ENCODE results near the gene TNPO3.
"Not testable (repeated sequence)": the region's sequence is repeated elsewhere in the genome, so short reads cannot be mapped to it uniquely, and the experiment has no call there.

TNPO3 gene

DNA sequence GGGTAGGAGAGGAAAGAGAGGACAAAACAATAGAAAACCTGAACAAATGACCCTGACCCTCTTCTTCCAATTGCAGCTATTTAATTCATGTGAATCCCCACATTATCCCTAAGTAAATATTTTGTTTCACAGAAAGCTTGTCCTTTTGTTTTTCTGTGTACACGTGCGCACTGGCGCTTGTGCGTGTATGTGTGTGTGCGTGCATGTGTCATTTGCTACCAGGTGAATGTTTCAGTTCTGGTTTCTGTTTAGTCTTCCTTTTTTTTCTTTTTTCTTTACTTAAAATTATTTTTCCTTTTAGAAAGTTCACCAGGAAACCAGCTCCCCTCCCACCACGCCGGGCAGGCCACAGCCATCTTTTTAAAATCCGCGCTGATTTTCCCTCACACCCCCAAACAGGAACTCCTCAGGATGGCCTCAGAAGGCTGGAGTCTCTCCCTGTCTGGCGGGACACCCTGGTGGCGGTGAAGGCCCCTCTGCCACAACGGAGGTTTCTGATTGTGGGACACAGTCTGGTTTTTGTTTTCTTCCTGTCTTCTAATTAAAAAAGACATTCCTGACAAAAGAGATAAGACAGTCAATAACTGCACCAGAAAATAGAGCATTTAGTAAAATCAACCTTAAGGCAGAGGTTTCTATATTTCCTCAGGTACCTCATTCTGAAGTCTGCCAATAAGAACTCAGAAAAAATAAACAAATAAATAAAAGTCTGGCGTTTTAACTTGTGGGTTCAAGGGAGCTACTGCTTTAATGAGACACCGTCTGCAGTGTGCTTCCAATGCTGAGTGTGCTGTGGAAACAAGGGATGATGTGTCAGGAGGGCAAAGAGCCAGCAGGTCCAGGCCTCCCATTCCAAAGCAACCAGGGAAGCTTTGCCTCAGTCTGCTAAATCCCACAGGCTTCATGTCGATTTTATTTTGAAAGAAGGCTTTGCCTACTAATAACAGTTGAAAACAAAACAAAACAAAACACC is 99.8 kb downstream of the TNPO3 start:
- no peak for DNase-seq

DNA sequence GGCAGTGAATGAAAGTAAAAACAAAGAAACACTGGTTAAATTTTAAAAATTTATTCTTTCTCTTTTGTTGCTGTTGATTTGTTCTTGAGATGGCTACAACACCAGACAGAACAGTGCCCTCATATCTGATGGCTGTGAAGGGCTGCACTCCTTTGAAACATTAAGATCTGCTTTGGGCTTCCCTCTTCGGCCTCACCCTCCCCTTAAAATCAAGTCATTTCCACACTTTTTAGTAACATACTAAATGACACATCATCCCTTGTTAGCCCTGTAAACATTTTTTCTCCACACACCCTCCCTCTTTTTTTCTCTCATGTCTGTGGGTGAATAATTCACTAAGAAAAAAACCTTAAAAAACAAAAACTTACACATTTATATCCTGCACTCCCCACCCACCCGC is 100.8 kb downstream of the TNPO3 start:
- no peak for DNase-seq

DNA sequence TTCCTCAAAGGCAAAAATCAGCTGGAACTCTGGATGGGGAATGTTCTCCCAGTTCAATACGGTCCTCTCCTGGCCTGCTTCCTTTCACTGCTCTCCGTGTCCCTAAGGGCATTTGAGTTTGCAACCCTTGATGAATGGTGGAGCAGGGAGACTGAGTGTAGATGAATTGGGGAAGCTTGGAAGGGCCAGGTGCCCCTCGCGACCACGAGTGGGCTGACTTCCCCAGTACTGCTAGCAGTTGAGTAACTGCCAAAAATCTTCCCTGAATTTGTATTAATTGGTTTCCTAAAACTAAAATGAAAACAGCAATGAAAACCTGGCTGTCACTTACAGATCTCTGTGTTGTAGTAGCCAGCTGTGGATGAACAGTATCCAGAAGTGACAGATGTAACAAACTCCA is 103.6 kb downstream of the TNPO3 start:
- no peak for DNase-seq

DNA sequence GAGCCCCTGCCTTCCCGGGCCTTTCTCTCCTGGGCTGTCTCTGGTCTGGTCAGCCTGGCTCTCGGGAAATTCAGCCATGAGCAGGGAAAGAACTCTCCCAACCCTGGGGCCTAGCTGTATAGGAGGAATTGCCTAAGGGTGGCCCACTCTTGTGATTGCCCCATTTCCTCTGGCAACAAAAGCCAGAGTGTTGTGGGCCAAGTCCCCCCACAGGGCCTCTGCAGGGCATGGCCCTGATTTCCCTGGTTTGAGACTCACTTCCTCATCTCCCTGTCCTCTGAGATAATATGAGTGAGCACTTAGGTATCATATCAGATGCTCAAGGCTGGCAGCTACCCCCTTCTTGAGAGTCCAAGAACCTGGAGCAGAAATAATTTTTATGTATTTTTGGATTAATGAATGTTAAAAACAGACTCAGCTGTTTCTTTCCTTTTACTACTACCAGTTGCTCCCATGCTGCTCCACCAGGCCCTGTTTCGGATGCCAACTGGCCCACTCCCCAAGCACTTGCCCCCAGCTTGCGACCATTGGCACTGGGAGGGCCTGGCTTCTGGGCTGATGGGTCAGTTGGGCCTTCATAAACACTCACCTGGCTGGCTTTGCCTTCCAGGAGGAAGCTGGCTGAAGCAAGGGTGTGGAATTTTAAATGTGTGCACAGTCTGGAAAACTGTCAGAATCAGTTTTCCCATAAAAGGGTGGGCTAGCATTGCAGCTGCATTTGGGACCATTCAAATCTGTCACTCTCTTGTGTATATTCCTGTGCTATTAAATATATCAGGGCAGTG is 105.7 kb downstream of the TNPO3 start:
- DNase-seq, result no peak

DNA sequence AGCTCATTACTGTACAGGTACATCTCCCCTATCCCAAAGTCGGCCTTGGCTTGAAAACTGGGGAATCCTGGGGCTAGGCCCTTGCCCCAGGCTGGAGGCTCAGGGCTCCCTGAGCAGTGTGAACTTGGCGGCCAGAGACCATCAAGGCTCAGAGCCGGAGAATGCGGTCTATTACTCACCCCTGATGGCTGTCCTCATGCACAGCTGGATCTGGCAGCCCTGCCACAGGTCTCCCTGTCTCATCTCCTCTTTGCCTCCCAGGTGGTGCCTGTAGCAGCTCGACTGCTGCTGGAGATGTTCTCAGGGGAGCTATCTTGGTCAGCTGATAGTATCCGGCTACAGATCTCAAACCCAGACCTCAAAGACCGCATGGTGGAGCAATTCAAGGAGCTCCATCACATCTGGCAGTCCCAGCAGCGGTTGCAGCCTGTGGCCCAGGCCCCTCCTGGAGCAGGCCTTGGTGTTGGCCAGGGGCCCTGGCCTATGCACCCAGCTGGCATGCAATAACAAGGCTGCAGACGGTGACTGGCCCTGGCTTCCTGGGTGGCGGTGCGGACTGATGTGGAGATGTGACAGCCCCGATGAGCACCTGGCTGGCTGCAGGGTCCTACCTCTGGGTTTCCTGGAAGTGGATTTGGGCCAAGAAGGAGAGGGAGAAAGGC is 106.5 kb downstream of the TNPO3 start:
- no peak for DNase-seq

DNA sequence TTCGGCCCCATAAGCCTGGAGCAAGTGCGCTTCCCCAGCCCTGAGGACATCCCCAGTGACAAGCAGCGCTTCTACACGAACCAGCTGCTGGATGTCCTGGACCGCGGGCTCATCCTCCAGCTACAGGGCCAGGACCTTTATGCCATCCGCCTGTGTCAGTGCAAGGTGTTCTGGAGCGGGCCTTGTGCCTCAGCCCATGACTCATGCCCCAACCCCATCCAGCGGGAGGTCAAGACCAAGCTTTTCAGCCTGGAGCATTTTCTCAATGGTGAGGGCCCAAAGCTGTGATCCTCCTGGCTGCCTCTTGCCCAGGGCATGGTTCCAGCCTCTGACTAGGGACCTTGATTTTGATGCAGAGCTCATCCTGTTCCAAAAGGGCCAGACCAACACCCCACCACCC is 107.1 kb downstream of the TNPO3 start:
- no peak for DNase-seq

DNA sequence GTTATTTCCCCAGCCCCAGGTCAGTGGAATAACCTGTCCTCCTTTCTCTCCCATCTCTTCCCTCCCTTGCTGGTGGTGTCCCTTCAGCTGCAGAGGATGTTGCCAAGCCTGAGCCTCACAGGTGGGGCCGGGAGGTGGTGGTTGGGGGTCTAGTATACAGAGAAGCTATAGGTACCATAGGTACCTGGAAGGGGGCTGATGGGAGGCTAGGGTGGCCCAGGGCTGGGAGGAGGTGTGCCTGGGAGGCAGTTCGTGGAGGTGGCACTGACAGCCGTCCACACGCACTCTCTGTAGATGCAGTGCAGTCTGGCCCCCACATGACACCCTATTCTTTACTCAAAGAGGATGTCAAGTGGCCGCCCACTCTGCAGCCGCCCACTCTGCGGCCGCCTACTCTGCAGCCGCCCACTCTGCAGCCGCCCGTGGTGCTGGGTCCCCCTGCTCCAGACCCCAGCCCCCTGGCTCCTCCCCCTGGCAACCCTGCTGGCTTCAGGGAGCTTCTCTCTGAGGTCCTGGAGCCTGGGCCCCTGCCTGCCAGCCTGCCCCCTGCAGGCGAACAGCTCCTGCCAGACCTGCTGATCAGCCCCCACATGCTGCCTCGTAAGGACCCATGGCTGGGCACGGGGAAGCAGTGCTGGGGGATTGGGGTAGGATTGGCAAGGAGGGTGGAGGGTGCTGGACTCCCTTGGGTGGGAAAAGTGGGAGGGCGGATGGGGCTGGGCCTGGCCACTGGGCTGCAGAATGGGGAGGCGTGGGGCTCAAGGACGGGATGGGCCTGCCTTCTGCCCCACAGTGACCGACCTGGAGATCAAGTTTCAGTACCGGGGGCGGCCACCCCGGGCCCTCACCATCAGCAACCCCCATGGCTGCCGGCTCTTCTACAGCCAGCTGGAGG is 107.7 kb downstream of the TNPO3 start:
- DNase-seq, result no peak

DNA sequence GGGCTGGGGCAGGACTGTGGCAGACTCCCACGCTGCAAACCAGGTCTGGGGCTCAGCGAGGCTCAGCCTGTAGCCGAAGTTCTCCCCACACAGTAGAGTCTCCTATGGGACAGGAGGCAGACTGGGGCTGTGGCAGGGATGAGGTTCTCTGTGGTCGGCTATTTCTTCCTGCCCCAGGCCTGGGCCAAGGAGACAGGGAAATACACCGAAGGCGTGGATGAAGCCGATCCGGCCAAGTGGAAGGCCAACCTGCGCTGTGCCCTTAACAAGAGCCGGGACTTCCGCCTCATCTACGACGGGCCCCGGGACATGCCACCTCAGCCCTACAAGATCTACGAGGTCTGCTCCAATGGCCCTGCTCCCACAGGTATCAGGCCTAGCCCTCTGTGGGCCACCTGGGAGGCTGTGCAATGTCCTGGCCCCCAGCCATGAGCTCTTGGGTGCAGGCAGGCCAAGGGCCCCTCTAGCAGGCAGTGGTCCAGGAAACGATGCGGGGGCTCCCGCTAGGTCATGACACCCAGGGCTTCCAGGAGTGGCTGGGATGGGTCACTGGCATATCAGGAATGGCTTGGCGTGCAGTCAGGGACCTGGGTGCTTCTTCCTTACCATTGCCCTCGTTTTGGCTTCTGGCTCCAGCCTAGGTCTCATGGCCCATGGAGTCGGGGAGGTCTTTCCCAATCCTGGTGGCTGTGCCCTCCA is 109.1 kb downstream of the TNPO3 start:
- DNase-seq, result no peak

DNA sequence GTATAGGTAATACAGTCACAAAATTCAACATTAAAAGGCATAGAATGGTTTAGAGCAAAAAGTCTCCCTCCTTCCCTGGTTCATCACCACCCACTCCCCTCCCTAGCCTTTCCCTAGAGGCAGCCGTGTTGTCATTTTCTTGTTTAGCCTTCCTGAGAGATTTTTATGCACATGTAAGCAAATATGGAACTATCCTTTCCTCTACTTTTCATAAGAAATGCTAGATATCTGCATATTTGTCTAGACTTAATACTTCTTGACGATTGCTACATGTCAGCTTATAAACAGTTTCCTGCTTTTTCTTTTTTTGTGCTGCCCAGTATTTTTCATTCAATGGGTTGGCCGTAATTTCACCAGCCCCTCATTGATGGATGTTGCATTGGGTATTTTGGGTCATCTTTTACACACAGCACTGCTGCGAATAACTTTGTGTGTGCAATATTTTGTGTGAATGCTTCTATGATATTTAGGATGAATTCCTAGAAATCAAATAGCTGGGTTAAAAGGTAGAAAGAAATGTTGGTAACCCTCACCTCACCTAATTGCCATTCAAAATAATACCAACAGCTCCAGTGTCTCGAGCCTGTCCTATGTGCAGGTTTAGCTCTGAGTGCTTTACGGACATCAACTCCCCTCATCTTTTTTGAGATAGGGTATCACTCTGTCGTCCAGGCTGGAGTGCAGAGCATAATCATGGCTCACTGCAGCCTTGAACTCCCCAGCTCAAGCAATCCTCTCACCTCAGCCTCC is 110.2 kb downstream of the TNPO3 start:
- DNase-seq, result no peak

DNA sequence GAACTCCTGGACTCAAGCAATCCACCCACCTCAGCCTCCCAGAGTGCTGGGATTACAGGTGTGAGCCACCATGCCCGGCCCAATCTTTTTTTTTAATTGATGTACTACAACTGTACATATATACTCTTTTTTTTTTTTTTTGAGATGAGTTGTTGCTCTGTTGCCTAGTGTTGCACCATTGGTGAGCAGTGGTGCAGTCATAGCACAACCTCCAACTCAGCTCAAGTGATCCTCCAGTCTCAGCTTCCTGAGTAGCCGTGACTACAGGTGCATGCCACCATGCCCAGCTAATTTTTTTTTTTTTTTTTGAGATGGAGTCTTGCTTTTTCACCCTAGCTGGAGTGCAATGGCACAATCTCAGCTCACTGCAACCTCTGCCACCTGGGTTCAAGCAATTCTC is 111.7 kb downstream of the TNPO3 start:
- not testable (repeated sequence) for DNase-seq

DNA sequence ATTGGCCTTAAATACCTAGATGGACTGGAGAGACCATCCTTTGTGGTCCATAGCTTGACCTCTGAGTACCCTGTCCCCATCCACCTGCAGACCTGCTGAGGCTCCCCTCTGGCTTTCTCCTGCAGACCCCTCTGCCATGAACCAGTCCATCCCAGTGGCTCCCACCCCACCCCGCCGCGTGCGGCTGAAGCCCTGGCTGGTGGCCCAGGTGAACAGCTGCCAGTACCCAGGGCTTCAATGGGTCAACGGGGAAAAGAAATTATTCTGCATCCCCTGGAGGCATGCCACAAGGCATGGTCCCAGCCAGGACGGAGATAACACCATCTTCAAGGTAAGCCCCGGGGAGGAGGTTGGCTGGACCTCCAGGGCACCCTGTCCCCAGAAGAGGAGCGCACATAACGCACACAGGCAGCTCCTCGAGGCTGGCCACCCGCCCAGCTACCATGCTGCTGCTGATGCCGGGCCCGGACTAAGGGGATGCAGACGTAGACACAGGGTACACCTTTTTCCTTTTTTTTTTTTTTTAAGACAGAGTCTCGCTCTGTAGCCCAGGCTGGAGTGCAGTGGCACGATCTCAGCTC is 112.9 kb downstream of the TNPO3 start:
- DNase-seq, result no peak

DNA sequence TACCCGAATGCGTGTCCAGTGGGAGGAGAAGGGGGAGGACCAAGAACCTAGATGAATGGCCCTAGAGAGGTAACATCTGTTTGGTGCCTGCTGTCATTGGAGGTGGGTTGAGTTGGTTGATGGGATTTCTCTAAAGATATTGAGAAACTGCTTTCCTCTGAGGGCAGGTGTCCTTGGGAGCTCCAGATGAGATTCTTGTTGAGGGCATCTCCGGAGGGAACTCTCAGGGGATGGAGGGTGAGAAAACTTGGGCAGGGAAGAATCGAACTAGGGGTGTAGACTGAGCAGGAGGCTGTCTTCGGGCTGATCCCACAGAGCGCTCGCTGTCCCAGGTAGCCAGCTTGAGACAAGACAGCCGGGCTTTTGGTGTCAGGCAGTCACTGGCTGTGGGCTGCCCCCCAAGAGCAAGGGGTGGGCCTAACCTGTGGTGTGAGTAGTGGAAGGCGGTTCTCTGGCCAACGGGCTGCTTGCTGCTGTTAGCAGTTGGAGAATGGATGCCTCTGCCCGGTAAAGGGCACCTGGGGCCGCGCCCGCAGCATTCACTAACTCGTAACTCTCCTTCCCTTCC is 113.5 kb downstream of the TNPO3 start:
- DNase-seq, result no peak

DNA sequence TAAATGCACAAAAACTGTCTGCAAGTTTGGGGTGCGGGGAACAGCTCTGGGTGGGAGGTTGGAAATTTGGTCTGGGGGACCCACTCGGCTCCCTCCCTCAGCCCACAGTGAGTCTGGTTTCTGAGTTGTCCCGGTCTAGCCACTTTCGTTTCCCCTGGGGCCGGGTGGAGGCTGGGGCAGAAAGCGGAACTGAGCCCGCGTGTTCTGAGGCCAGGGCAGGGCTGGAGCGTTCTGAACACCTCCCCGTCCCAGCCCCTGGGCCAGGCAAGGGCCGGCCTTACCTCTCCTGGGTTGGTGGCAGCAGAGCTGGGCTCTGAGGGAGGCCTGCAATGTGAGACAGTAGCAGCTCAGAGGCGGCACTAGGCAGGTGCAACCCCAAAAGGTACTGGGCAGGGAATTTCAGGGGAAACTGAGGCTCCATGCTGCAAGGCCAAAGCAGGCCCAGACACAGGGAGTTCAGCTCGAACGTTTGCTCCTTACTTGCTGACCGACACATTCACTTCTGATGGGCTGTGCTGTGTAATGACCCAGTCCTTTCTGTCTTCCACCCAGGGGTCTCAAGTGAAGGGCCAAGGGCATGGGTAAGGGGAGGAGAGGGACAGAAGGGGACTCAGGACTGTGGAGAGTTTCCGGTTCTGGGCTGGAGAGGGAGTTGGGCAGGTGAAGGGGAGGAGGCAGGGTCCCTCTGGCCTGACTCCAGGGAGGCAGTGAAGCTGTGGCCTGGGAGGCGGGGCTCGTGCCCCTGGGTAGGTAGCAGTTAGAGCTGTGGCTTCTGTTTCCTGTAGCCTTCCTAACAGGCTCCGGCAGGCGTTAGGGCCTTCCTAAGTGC is 114.2 kb downstream of the TNPO3 start:
- peak; percentile 48 for DNase-seq

DNA sequence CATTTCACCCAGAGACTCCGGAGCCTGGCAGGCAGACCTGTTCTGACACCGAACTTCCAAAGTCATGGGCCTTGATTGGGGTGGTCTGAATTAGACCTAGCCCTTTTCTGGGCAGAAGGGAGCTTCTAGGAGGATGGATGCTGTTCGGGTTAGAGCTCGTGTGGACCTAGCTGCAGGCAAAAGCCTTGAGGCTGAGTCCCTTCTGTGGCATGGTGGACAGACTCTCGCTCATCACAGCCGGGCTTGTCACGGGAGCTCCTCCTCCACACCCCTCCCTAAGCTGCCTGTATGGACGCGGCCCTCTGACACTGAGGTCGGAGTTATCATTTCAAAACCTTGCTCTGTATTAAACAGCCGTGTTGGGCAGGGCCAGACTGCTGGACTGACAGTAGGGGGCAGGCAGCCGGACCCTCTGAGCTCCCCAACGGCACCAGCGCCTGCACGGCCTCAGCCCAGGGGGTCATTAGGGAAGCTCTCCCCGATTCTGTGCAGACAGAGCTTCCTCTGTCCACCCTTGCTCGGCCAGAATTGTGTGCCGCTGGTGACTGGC is 115.0 kb downstream of the TNPO3 start:
- no peak for DNase-seq

DNA sequence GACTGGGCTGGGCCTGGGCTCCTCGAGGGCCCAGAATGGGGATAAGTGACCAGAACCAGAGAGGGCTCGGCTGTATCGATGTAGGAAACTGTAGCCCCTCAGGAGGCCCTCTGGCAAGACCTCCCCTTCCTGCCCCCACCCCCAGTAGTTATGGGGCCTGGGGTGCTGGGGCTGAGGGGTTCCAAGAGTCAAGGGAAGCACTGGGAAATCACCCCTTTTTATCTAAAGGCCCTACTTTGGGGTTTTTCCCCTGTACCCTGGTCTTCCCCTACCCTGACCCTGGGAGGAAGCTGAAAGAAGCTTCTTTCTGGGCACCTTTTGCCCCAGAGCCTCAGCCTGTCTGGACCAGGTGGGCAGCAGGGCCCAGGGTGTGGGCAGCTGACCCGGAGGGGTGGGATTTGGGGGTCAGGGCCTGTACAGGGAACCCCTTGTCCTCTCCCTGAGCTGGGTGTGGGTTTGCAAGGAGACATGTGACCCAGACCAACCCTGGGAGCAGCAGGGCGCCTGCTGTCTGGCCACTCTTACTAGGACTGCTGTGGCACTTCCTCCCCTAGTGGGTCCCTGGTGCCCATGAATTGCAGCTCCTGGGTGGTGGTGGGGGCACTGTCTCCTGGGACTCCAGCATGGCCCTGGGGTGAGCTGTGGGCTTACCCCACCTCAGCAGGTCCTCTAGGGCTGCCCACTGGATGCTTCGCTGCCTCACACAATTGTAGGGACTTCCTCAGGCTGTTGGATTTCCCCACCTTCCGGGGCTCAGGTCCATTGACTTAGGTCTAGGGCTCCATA is 115.6 kb downstream of the TNPO3 start:
- DNase-seq, result no peak

DNA sequence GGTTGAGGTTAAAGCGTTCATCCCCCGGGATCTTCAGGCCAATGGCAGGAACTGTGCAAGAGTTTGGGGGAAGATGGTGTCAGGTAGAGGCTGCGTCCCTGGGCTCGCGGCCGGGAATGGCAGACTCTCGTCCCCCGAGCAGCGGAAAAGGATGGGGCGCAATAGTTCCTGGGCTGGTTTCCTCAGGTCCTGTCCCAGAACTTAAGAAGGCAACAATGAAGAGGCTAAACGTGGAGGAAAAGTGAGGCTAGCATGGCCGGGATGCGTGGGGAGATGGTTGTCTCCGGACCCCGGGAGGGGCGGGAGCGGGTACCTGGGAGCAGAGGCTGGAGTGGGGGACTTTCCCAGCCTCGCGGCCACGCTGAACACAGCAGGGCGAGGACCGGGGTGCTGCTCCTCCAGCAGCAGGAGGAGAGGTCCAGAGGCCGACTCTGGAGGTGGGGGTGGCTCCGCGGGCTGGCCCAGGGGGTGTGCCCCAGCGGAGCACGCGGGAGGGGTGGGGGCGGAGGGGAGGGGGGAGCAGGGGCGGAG is 116.3 kb downstream of the TNPO3 start:
- no peak for DNase-seq

DNA sequence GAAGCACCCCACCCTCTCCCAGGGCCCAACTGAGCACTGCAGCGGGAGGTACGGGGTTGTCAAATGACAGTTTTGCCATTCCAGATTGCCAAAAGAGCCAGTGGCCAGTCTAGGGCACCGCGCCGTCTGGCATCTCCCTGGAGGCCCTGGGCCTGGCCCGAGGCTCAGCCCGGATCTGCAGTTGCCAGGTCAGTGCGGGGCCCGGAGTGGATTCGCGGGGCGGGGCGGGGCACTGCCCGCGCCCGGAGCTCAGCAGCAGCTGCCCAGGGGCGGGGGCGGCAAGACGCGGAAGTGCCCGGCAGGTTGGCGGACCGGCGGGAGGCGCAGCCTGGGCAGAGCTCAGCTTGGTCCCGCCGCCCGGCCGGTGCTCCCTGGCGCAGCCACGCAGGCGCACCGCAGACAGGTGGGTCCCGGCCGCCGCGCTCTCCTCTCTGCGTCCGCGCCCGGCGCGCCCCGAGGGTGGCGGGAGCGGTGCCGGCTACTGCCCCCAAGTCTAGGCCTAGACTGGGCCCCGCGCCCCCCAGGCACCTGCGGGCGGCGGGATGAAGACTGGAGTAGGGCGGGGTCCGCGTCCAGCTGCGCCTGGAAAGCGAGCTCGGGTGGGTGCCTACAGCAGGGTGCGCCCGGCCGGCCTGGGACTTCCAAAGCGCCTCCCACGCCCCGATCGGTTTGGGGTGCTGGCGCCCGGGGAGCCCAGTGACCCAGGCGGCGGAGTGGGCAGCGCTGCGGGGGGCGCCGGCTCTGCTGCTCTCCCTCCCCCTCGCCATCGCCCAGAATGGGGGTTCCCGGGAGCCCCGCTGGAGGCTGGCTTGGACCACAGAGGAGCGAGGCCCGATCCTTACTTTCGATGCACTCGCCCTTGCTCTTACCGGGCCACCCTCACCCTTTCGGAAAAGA is 117.0 kb downstream of the TNPO3 start, which contains the start of gene IRF5:
IRF5 (plus strand) TSS at position 281 of the 897 bp plus-strand sequence. CDS start 4,155 bp downstream, outside the sequence.
- peak; percentile 40 for DNase-seq
